HG02798 (cell line): ENCODE results near the gene TLE1.
"Not testable (repeated sequence)": the region's sequence is repeated elsewhere in the genome, so short reads cannot be mapped to it uniquely, and the experiment has no call there.

Experiments used
- ATAC-seq: cut with Tn5 transposase; IDR thresholded peaks from one replicate; pipeline ENCODE4 v1.9.1; 2021; ENCODE audit warnings: mild to moderate bottlenecking; ENCODE audit not compliant: unreplicated experiment, poor library complexity

TLE1 gene

DNA sequence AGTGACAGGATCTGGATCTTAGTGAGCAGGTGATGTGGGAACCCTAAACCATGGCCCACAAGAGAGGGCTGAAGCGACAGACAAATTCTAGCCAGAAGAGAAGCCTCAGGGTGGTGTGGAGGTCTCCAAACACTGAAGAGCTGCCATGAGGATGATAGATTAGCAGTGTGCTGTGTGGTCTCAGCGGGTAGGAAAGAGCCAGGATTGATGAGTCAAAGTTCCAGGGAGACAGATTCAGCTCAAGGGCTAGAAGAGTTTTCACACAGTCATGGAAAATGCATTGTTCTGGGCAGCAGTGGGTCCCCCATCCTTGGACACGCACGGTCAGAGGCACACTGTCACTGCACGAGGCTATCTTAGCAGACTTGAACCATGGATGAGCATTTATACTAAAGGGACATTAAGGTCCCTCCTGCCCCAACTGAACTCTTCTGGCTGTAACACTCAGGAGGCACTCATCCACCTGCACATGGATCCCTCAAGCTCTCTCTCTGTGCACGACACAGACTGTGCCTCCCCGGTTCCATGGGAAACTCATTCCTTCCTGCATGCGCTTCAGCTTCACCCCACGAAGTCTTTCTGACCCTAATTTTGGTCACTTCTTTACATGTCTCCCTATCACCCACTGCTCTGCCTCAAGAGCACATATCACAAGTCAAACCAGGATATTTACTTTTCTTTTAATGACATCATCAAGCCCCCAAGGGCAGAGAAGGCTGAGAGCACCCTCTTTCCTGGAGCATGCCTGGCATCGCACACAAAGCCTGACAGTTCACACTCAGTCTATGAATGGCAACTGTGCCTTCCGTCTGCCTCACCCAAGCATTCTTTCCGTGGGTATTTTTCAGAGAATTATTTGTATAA is 84.8 kb downstream of the TLE1 start:
- ATAC-seq, result no peak

DNA sequence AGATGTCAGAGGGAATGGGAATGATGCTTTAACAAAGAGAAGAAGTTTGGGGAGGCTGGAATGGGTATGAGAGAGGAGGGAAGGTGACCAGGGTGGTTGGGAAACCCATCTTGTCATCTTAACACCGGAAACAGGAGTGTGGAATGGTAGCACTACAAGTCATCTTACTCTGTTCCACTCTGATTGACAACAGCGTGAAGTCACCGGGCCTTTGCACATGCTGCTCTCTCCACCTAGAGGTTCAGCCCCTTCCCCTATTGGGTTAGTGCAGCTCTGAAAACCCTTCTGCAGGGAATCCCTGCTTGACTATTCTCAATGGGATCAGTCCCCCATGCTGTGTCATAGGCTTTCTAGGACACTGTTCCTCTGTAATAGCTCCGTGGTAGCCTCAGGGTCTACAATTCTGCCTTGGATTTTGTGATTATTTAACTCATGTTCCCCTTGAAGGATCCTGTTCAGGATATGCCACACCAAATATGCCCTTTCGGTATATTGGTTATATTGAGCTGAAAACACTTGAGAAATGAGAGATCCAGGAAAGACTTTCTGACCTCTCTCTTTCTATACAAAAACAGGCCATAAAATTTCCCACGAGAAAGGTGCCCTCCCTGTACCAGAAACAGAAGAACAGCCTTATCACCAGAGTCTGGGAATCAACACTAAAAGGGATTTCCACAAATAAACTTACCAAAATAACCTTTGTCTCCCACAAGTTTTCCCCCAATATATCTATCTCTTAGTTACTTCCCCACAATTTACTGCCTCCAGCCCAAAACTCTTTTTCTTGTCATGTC is 86.3 kb downstream of the TLE1 start:
- no peak for ATAC-seq

DNA sequence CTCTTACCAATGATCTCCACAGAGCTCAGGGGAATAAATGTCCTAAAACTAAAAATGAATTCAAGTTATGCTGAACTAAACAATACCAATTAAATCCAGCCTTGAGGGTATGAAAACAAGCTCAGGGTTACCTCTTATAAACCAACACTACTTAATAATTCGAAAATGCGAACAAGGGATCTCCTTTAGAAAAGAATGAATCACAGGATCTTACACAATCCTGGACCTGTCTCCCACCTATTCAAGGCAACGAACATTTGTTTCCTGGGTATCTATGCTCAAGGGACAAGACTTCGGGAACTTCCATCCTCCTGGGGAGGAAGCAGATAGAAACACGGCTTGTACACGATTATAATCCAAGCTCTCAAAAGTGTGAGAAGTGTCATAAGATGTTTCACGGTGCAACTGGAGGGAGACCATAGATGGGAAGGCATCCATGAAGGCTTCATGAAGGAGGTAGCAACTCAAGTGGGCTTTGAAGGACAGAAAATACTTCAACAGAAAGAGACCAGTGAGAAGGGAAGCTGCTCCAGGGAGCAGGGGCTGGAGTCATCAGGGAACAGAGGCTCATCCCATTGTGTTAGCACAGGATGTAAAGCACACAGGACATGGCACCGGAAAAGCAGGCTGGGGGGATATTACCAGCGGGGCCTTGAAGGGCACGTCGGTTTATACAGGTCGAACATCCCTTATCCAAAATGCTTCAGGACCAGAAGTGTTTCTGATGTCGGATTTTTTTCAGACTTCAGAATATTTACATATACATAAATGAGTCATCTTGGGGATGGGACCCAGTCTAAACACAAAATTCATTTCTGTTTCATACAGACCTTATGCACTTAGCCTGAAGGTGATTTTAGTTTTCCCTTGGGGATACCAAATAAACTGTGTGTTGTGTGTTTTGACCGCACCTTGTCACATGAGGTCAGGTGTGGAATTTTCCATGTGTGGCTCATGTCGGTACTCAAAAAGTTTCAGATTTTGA is 87.4 kb downstream of the TLE1 start:
- peak; percentile 52 for ATAC-seq

DNA sequence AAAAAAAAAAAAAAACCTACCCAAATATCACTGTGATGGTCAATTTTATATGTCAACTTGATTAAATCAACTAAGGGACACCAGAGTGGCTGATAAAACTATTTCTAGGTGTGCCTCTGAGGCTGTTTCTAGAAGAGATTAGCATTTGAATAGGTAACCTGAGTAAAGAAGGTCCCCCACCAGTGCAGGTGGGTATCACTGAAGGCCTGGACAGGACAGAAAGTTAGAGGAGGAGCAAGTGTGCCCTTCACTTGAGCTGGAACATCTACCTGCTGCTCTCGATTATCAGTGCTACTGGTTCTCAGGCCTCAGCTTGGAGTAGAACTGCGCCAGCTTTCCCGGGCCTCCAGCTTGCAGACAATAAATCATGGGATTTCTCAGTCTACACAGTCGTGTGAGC is 88.7 kb downstream of the TLE1 start:
- ATAC-seq, result no peak

DNA sequence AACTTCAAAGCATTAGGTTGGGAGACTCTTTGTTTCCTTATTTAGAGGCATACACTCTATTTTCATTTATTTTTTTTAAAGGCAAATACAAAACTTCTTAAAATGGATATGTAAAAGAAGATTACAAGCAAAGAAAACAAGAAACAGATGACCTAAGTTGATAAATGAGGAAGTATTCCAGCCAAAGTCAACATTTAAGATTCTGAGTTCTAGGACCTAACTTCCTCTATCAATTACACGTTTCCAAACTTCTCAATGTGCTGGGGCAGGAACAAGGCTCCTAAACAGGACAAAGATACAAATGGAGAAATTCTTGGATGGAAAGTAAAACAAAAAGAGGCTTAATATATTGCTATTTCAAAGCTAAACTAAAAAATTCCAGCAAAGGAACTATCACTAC is 89.5 kb downstream of the TLE1 start:
- ATAC-seq, result no peak

DNA sequence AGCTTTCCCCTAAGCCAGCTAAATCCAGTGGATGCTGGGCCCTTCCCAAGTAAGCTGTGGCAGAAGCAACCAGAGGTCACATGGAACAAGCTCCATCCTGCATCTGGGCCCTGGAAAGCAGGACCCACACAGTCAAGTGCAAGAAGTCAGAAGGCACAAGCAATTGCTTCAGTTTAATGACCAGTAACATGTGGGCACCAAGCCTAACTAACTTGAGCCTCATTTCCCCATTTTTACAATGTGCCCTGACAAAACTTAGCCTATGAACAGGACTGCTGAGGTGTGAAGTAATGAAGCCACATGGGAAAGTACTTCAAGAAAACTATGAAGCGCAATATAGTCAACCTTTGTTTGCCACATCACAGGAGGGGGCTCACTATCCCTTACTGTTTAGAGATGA is 90.5 kb downstream of the TLE1 start:
- ATAC-seq, result no peak

DNA sequence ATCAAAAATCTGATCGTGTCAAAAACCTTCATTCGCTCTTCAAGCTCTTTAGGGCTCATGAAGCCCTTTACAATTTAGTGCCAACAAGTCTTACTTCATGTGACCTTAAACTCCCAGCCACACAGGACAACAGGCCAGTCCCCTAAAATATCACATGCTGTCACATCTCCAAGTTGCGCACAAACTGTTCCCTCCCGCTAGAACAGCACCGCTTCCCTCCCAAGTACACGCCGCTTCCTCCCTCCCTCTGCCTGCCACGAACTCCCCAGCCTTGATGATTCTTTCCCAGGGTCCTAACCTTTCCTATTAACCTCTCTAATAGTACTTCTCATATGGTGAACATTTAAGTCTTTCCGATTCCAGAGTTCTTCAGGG is 91.2 kb downstream of the TLE1 start:
- no peak for ATAC-seq

DNA sequence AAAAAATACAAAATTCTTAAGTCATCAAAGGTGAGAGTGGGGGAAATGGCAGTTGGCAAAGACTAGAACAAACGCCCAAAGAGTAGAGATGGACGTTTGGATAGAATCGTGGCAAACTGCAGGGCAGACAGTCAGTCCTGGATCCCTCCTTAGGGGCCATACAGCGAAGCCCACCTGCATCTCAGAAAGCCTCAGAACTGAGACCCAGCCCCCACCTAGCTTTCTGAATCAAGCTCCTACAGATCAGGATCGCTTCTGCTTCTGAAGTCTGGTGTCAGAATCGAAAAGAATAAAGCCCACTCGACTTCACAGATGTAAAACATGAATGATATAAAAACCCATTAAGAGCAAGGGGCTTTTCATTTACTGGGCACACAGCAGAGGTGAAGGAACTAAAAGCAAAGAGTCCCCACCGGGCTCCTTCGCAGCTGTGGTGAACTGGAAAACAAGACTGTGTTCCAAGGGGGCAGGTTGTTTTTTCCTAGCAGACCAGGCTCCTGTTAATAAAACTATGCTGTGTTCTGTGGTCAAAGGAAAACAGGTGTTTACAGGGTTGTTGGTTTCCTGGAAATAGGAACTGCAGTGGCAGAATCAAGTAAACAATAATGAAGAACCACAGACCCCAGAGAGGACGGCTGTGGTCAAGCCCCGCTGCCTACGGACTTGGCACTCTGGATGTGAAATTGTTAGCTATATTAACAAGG is 91.8 kb downstream of the TLE1 start:
- no peak for ATAC-seq

DNA sequence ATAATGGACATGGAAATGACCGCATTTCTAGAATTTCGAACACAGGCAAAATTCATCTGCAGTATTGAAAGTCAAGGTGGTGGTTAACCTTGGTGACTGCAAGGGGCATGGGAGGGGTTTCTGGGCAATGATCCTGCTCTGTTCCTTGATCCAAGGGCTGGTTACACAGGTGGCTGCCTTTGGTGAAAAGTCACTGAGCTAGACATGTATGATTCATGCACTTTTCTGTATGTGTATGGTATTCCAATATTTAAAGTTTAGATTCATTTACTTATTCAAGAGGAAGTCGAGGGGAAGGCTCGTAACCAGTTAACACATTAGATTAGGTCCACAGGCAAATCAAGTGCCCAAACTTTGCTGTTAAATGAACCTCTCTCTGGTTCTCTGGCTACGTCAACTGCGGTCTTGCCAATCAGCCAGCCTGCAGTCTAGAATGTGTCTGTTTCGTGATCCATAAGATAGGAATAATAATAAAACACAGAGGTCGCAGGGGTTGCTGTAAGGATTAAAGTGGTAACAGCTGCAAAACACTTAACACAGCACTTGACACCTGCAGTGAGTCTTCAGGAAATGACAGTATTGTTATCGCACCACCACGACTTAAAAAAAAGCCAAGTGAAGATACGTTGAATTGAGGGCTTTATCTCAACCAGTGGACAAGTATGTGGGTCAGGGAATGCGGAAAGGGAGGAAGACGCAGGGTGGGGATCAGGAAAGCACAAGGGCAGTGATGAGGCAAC is 92.5 kb downstream of the TLE1 start:
- ATAC-seq, result no peak

DNA sequence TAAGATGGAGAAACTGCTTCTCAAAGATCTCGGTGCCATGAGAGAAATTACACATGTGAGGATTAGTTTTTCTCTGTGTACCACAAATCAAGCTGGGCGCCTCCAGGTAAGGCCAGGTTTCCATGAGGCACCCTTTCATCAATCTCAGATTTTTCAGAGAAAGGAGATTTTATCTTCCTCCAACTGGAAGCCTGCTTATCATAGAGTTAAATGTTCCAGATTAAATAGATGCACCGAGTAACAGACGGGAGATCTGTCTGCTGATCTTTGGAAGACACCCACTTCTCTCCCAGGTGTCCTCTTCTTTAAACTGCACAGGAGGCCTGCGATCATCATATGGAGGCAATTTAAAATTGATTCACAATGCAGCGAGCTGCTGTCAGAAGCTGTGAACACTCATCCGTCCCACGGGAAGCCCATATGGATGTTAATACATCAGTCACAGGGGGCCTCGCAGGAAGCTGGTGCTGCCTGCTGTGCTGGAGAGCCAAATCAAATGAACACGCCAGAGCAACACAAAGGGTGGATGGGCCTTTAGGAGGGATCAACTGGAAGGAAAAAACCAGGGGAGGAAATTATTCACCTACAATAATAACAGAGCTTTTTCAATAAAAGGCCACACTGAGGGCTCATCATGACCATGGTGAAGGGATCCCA is 93.3 kb downstream of the TLE1 start:
- ATAC-seq, result no peak

DNA sequence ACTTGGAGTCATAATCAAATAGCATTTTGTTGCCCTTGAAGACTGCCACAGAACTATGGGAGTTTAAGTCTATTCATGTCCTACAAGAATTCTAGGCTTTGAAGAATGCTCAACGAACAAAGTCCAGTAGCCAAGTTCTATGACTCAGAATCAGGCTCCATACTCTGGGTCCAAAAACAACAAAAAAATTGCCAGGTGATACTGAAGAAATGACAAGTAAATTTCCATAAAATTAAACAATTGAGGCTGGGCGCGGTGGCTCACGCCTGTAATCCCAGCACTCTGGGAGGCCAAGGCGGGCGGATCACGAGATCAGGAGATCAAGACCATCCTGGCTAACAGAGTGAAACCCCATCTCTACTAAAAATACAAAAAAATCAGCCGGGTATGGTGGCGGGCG is 94.1 kb downstream of the TLE1 start:
- ATAC-seq, result not testable (repeated sequence)

DNA sequence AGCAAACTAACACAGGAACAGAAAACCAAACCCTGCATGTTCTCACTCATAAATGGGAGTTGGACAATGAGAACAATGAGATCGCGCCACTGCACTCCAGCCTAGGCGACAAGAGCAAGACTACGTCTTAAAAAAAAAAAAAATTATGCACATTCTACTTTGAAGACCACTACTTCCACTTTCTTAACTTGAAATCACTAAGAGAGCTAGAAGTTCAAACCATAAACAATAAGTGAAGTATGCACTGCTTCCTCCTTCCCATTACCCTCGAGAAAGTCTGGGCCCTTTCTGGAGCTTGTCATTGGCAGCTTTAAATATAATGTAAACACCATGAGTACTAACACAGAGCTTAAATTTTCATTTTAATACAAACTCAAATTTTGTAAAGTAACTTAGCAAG is 94.9 kb downstream of the TLE1 start:
- ATAC-seq, result no peak

DNA sequence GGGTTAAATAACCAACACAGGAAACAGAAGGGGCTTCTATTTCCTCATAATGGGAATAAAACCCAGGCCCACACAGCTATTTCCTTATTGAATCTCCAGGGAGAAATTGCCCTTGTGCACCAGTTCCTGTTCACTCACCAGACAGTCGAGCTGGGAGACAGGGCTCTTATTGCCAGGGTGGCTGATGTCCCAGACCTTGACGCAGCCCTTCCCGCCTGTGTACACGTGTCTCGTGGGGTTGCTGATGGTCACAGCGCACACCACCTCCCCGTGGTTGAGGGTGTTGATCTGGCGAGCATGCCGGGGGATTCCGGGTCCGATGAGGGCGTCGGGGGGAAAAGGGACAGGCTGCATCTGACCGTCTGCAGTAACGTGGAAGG is 96.5 kb downstream of the TLE1 start:
- ATAC-seq, result no peak

DNA sequence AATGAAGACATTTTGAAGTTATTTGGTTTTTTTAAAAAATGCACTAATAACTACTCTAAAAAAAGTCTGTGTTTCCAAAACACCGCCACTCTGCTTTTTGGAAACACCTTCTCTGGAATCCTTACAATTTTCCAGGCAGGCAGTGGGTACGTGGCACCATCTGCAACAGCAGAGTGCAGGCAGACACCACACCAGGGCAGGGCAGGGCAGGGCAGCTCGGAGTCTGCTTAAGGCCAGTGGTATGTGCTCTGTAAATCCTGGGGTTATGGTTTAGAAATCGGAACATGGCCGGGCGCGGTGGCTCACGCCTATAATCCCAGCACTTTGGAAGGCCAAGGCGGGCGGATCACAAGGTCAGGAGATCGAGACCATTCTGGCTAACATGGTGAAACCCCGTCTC is 97.6 kb downstream of the TLE1 start:
- no peak for ATAC-seq

DNA sequence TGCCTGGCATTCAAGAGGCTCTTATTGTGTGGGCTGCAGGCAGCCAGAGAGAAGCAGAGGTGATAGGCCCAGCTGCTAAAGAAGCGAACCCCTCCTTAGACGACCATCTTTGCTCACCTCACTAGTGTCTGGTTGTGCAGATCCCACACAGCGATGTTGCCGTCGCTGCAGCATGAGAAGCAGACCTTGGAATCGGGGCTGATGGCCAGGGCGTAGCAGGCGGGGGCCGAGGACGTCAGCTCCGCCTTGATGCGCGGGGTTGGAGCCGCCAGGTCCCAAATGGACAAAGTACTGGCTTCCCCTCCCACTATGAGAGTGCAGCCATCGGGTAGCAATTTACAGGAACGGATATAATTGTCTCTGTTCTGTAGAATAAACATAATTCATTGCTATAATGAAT is 98.7 kb downstream of the TLE1 start:
- ATAC-seq, result no peak

DNA sequence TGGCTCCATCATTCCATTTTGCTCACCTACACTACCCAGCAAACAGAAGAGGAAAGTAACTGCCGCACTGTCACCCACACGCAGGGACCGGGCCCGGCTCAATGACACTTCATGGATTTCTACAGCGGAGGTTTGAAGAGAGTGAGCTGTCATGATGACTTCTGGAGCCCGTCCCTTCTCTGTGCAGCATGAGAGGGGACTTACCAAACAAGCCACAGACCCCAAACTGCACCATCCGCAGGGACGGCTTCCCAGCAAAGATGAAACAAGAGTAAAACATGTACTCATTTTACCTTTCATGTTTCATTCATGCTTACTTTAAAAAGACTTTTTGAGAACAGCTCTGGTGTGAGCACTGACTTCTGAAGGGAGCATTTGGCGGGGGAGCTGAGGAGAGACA is 99.5 kb downstream of the TLE1 start:
- ATAC-seq, result no peak

DNA sequence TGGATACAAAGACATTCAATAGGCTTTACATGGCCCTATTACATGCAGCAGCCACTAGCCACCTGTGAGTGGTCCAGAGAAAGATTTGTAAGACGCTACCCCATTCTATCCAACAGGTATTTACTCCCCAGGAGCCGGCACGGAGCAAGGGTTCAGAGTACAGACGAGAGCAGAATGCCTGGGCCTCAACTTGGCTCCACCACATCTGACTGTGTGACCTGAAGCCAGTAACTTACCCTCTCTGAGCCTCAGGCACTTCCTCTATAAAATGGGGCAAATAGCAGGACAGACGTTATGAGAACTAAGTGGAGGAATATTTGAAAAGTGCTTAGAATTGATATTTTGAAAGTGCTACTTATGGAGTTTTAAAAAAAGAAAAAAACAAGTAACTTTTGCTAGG is 100.0 kb downstream of the TLE1 start:
- ATAC-seq, result no peak

DNA sequence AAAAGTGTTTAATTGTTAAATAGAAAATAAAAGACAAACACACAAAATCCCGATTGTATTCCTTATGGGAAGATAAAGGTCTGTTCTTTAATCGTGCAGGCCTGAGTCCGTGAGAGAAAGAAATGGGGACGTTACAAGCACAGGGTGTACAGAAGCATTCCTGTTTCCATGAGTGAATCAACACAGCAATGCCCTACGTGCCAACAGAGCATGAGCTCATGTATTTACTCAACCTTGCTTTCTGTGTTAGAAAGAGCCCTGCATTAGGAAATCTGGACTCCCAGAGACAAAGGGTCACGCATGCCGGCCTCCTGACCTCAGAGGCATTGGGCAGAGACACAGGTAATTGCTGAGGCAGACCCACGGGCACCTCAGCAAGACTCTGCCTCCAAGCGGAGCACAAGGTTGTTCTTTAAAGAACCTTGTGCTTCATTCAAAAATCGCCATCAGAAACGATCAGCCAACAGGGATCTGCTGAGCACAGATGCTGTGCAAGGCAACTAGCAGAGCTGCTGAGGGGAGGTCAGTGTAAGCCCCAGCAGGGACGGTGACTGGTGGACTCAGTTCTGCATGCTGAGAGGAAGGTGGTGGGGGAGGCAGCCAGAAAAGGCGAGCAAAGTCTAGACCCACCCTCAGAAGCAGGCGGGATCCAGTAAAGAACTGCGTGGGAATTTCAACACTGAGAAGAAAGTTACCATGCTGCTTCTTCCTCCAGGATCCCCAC is 101.0 kb downstream of the TLE1 start:
- ATAC-seq, result no peak
